ENCODE results near the gene SH3D19. TPM values are rescaled to one million over a fixed set of nuclear protein-coding genes. Genes with fewer than 3 reads are reported as not detected.

SH3D19 gene
- total RNA-seq, 1 experiment from 2014 or later = 45.3 TPM

- DNase-seq (ENCODE audit: low read depth) = no peak
Measured at GRCh38 chr4:151199319-151200190, 125.8 kb downstream of the SH3D19 start.

GRCh38 chr4:151198748-151199147 is 126.7 kb downstream of the SH3D19 start:
- peak; percentile 17 for DNase-seq (ENCODE audit: low read depth)

DNA sequence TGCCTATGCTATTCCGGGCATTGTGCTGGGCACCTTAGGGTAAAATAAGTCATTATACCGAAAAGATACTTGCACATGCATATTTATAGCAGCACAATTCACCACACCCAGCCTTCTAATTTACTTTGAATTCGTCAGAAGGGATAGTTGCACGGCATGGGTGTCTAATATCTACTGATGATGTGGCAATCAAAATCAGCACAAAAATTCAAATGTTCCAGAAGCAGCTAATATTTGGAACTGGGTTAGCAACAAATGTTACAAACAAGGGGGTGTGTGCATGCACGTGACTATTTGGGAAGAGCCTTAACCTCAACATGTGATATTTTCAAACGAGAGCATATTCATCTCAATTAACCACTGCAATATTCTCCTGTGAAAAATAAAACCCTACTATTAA is 128.2 kb downstream of the SH3D19 start:
- DNase-seq (ENCODE audit: low read depth) = peak; percentile 84

DNA sequence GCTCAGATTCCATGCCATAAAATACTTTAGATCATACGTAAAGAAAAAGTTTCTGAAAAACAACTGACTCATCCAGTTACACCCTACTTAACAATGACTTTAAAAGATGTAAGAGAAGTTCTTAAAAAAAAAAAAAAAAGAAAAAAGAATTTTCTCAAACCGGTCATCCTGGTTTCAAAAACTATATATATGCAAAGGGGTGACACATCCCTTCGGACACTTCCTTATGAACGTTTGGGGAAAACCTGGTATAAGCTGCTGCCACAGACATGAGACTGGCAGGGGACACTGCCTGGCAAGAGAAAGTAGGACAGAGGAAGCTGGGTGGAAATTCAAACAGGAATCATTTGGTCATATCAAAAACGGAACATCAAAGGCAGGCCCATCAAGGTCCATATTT is 129.6 kb downstream of the SH3D19 start:
- DNase-seq (ENCODE audit: low read depth) = peak; percentile 44

DNA sequence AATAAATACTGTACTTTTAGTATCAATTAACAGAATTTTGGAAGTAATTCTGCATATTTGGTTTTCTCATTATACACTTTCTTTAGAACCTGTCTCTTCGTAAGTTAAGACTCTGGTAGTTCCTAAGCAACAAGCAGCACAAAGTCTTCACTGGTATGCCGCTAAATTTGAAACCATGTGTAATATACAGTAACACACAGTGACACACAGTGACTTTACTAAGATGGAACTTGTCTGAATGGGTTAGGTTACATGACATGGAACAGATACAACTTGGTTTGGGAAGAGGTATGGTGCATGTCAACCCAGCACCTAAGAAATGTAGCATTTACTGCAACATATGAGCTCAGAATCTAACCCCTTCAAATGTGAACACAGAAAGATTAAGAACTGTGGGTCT is 132.0 kb downstream of the SH3D19 start:
- DNase-seq (ENCODE audit: low read depth) = no peak

DNA sequence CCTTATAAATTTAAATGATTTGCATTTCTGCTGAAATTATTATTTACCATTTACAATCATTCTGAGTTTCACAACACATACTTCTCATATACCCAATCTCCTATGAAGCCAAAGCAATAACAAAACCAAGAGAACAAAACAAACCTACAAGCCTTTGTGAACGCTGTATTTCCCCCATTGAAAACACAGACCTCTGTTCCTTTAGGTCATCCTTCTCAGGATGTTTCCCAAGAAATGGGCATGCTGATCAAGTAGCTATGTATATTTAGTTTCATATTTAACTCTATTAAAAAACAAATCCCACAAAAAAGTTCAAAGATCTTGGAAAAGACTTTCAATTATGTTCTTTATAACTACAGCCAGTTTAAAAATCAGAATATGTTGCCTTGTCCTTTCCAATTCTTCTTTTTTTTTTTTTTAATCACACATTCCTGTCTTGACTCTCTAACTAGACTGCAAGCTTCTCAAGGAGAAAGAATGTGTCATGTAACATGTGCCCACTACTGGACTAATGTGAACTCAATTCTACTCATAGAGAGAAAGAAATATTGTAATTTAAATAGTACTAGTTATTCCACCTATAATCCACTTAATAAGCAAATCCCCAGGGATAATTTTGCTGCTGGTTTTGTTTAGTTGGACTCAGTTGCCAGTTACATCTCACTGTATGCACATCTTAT is 132.7 kb downstream of the SH3D19 start:
- DNase-seq (ENCODE audit: low read depth) = peak; percentile 21

GRCh38 chr4:151184523-151185458 is 140.6 kb downstream of the SH3D19 start:
- DNase-seq (ENCODE audit: low read depth) = peak; percentile 54

DNA sequence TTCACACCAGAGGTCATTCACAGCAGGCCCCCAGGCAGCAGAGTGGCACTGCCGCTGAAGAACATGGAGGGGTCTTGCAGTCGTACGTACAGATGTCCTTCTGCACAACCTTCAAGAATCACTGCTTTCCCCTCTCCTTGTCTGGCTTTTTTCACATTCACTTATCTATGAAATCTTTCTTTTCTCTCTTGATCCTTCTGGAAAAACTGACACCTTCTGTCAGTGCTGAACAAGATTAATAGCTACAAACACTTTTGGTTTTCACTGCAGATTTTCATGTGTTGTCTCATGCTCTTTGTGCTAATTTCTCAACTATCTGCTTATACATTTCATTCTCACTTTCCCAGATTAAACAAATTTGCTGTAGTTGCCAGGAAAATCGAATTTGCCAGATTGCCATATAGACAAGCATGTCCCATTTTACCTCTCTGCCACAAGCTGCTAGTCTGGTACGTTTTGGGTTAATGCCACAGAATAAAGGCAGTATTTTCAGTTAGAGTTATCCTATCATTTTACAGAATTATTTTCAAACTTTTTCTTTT is 142.9 kb downstream of the SH3D19 start:
- no peak for DNase-seq (ENCODE audit: low read depth)

DNA sequence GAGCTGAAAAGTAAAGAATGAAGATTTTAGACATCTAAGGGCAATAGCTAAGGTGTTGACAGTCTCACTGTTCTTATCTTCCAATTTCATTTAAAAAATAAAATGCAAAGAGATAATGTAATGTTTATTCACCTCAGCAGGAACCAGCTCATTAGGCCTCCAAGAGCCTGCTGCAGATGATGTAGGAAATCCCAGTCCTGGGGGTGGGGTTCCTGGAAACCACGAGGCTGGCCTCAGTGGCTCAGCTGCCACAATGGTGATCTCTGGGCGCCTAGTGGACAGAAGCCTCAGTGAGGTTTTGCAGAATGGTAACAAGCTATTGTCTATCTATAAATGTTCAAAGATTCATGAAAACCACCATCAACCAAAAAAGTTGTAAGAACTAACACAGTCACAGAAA is 148.7 kb downstream of the SH3D19 start:
- no peak for DNase-seq (ENCODE audit: low read depth)

GRCh38 chr4:151175754-151176631 is 149.4 kb downstream of the SH3D19 start:
- no peak for DNase-seq (ENCODE audit: low read depth)

DNA sequence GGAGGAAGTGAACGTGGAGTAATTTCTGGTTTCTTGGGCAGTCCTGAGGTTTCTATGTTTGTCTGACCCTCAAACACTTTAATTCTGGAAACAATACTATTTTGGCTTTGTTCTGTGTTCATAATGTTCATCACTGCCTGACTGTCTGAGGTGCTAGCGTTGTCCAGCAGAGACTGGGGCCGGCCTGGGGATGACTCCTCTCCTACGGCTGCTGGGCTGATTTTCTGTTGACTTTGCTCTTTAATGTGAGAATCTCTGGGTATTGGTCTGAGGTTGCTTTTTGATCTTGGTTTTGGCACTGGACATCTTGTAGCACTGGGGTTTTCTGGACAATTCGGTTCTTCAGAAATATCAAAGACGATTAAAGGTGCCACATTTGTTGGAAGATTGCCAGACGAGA is 150.2 kb downstream of the SH3D19 start:
- DNase-seq (ENCODE audit: low read depth) = no peak

- no peak for DNase-seq (ENCODE audit: low read depth)
Measured at GRCh38 chr4:151174784-151175183, 150.6 kb downstream of the SH3D19 start.

- no peak for DNase-seq (ENCODE audit: low read depth)
Measured at GRCh38 chr4:151173871-151174270, 151.5 kb downstream of the SH3D19 start.

DNA sequence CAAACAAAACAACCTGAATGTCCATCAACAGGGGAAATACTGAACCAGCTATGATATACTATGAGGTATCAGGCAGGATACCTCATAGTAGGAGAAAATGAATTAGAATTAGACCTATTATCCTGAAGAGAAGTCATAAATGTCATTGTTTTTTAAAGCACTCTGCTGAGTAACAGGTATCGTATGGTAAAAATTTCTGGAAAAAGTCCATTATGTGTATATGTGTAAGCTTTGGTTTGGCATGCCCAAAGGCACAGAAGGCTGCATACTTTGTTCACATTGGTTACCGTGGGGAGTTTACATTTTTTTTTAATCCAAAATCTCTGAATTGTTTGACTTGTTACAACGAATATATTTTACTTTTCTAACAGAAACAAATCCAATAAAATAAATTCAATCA is 155.5 kb downstream of the SH3D19 start:
- no peak for DNase-seq (ENCODE audit: low read depth)

DNA sequence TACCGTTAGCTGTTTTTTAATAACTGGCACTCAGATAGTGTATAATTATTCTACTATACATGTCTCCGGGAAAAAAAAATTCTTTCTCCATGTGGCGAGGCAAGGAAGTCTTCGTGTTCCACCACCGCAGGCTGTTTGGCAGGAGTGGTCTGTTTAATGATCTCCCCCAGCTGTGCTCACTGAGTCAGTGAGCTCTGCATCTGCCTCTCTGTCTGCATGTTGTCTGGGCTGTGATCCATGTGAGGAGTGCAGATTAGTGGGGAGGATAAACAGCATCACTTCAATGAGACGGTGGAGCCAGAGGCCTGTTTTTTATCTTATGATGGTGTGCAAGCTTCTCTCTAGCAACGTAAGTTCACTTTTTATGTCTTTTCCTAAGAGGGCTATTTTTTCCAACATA is 156.2 kb downstream of the SH3D19 start:
- peak; percentile 96 for DNase-seq (ENCODE audit: low read depth)

GRCh38 chr4:151167561-151167960 is 157.8 kb downstream of the SH3D19 start:
- no peak for DNase-seq (ENCODE audit: low read depth)

GRCh38 chr4:151166636-151167035 is 158.8 kb downstream of the SH3D19 start:
- no peak for DNase-seq (ENCODE audit: low read depth)

DNA sequence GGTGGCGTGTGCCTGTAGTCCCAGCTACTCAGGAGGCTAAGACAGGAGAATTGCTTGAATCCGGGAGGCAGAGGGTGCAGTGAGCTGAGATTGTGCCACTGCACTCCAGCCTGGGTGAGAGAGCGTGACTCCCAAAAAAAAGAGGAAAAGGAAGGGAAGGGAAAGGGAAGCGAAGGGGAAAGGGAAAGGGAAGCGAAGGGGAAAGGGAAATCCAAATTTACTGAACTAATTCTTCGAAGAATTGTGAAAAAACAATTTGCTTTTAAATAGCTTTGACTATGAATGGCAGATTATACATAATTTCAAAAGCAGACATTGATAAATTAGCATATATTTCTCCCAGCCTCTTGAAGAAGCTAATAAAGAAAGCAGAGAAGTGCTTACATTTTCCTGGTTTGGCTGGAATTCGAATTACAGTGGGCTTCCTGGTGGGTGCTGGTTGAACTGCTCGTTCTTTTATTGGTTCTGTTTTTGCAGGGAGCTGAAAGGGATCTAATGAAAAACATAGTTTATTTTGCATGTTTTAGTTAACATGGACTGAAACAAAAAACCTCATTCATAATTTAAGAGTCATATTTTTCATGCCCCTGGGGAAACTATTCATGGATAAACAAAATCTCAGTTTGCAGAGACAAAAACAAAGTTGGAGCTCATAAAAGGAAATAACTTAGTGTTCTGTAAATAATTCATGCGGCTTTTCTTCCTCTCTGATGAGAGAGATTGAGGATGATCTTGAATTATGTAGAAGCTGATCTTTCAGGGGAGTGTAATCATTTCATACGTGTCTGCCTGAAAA is 160.0 kb downstream of the SH3D19 start:
- peak; percentile 43 for DNase-seq (ENCODE audit: low read depth)

DNA sequence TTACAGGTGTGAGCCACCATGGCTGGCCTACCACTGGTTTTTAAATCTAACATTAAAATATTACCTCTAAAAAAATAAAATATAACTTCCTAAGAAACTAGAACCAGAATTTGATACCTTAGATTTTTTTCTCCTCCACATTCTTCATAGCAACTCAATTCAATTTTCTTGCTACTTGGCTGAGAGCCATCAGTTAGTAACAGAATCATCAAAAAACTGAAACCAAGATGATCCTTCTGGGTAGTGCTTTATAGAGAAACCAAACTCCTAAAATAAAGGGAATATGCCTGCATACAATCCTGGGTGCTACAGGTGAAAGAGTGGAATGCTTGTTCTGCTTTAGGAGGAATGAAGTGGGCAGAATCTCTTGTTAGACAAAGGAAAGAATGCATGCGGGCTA is 161.6 kb downstream of the SH3D19 start:
- DNase-seq (ENCODE audit: low read depth) = no peak

GRCh38 chr4:151158979-151159378 is 166.4 kb downstream of the SH3D19 start:
- DNase-seq (ENCODE audit: low read depth) = no peak

All from LHCN-M2 (cell line).